ENCODE results near the gene HAS3.
A peak's percentile ranks its signal among the peaks of the same experiment; 100 is the strongest.
"Not testable (repeated sequence)": the region's sequence is repeated elsewhere in the genome, so short reads cannot be mapped to it uniquely, and the experiment has no call there.

Gene HAS3

DNA sequence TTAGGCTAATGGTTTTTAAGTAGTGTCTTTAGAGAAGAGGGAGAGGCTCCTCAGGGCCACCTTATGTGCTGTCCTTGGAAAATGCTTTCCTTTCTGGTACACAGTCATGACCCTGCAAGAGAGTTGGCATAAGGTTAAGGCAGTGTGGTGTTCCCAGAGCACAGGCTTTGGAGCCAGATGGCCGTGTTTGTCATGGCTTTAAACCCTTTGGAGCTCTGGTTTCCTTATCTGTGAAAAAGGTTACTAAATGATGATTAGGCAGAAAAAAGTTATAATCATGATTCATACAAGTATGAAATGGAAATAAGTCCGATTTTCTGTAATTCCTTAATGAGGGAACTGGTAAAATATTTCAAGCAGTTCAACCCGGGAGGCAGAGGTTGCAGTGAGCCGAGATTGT lies 40.2 kb downstream of the HAS3 start:
- DNase-seq (ENCODE audit: low read depth), result no peak

DNA sequence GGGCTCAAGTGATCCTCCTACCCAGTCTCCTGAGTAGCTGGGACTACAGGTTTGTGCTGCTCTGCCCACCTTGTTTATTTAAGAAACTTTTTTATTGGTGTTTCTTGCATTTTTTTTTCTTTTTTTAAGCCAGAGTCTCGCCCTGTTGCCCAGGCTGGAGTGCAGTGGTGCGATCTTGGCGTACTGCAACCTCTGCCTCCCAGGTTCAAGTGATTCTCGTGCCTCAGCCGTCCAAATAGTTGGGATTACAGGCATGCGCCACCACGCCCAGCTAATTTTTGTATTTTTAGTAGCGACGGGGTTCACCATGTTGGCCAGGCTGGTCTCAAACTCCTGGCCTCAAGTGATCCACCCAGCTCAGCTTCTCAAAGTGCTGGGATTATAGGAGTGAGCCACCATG lies 44.2 kb downstream of the HAS3 start:
- DNase-seq (ENCODE audit: low read depth), result not testable (repeated sequence)

DNA sequence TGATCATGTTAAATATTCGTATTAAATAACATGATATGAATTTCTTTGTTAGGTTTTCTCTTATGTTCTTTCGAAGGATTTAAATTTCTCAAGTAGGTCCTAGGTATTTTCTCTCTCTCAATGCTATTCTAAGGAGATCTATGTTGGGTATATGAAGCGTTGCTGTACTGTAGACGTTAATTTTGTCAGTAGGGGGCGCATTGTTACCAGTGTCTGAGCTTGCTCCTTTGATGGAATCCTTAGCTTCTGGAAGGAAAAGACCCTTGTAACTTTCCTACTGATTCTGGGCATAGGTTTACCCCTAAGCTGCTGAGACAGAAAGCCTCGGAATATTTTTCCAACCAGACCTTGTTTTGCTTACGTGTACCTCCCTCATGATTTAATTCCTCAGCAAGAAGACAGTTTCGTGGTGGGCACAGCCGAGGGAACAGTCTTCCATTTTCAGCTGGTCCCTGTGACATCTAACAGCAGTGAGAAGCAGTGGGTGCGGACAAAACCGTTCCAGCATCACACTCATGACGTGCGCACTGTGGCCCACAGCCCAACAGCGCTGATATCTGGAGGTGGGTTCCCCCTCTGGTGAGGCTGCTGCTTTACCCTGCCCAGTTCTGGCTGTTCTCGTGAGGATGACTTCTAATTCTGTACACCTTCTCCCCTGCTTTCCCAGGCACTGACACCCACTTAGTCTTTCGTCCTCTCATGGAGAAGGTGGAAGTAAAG lies 44.9 kb downstream of the HAS3 start:
- DNase-seq (ENCODE audit: low read depth), result peak; percentile 17

DNA sequence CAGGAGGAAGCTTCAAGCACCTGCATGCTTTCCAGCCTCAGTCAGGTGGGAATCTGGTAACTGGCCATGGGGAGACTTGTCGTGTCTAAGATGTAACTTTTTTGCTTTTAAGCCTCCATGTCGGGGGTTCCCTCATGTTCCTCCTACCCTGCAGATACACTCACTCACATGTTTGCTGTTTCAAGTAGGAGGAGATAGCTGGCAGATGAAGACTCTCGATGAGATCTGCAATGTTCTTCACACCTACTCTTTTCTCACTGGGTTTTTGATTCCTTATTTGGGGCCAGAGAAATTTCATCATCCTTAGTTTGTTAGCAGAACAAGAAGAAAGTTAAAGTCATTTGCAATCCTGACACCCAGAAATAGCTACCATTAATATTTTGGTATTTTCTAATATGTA lies 51.7 kb downstream of the HAS3 start:
- no peak for DNase-seq (ENCODE audit: low read depth)

DNA sequence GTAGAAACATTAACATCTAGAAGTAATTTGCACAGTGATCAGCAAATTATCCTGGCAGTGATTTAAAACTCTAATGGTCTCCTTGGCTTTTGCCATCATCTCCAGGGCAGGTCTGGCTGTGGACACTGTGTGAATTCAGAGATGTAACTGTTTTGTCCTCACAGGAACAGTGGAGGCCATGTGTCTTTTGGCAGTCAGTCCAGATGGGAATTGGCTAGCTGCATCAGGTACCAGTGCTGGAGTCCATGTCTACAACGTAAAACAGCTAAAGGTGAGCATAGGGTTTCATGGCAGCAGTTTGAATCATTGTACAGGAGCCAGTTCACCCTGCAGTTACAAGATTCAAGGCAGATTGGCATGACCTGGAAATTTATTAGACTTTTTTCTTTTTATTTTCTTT lies 54.7 kb downstream of the HAS3 start:
- no peak for DNase-seq (ENCODE audit: low read depth)

DNA sequence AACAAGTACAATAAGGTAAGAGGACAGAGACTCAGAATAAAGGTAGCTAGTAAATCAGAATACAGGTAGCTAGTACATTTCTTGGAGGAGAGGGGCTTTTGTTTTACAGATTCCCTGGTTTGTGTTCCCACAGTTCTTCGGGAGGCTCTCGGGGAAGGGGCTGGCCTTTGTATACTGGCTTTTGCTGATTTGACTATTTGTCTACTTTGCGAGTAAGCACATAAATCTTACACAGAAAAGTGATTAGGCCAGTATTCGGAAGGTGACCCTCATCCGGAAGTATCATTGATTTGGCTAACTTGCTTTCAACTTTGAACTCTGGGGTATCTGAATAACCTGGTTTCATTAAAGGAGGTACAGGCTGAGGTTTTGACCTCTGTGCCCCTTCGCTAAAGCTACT lies 60.1 kb downstream of the HAS3 start:
- DNase-seq (ENCODE audit: low read depth), result no peak

DNA sequence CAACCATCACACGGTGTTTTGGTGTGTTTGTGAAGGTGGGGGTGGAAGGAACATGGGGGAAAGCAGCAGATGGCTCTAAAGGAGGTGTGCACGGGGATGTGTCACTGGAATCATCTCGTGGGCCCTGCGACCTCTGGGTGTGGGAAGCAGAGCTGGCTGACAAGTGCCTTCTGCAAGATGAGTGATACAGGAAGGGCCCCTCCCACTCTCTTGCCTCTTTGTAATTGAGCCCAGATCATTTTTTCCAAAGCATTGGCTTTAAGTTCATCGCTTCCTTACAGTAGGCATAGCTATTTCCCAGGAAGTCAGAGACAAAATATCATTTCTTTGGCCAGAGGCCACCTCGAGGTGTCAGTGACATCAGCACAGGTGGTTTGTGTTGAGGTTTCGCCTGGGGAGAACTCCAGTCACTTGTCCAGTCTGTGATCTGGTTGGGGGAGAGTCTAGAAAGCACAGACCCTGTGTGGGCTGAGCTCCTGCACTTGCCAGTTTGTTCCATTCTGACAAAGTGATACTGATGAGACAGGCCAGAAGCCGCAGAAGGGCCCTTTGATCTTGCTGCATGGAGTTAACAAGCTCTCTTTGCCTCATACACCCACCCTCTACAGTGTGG lies 60.9 kb downstream of the HAS3 start:
- DNase-seq (ENCODE audit: low read depth), result peak; percentile 66

DNA sequence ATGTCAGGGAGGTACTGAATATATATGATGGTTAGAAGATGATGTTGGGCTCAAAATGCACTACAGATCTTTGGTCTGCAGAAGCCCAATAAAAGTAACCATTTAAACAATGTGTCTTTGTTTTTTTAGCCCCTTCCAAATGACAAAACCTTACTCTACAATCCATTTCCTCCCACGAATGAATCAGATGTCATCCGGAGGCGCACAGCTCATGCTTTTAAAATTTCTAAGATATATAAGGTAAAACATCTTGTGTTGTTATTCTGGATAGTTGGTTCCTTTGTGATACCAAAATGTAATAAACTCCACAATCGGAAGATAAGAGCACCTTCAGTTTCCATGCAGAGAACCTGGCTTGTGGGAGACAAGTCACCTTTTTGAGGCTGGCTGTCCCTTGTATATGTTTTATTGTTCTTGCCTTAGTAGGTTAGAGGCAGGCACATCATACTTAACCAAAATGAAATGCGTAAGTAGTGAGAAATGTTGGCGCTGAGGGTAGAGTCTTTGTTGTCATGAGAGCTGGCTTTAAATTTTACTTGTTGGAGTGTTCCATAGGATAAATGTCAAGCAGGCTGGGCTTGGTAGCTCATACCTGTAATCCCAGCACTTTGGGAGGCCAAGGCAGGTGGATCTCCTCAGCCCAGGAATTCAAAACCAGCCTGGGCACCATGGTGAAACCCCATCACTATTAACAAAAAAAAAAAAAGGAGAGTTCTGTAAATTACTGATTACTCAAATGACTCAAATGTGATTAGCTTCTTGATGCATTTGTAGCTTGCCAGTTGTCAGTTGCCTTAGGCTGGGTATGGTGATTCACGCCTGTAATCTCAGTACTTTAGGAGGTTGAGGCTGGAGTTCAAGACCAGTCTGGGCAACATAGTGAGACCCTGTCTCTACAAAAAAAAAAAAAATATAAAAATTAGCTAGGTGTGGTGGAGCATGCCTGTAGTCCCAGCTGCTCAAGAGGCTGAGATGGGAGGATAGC lies 61.8 kb downstream of the HAS3 start:
- DNase-seq (ENCODE audit: low read depth), result no peak

Data from activated gamma-delta T cell treated with anti-CD3 and anti-CD28 coated beads, Interleukin-2, amount 50 U/mL, for 16 hours (primary cell).